Renal cortical epithelial cell (primary cell): ENCODE measurements around the gene PRKX. TPM values are rescaled to one million over a fixed set of nuclear protein-coding genes. Genes with fewer than 3 reads are reported as not detected.
A peak's percentile ranks its signal among the peaks of the same experiment; 100 is the strongest.
"Not testable (repeated sequence)": the region's sequence is repeated elsewhere in the genome, so short reads cannot be mapped to it uniquely, and the experiment has no call there.

Experiments used
- DNase-seq: peaks from one replicate; pipeline ENCODE4 v3.0.0-alpha.2; 2011; ENCODE audit warnings: low read depth
- total RNA-seq: library from RNA; depleted of rRNA; stranded (reverse); fragments of >200 nt; gene quantifications from 2 replicates; pipeline ENCODE4 v1.2.3, GENCODE V29; 2014

PRKX gene
- total RNA-seq, 1 donor from 2014 or later: 57.5 TPM

DNA sequence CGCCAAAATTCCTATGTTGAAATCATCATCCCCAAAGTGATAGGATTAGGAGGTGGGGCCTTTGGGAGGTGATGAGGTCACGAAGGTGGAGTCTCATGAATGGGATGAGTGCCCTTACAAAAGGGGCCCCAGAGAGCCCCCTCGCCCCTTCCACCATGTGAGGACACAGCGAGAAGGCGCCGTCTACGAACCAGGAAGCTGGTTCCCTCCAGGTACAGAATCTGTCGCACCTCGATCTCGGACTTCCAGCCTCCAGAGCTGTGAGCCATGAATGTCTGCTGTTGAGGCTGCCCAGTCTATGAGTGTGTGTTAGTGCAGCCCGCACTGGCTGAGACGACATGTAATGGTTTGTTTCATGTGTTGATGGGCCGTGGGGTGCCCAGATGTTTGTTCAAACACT lies 60.3 kb downstream of the PRKX start:
- DNase-seq: no peak

DNA sequence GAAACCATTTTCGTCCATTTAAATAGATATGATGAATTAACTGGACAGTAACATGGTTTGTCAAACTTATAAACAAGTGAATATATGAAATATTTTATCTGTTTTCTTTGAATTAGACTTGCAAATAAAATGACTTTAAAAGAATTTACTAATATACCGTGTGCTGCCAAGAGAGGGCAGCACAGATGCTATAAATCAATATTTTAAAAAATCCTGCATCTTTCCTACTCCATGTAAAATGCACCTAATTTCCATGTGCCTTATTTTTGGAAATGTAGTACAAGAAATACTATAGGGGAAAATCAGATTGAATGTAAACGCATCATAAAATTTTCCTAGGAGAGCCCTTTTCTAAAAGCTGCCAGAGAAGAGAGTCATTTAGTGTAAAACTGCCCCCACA lies 62.2 kb downstream of the PRKX start:
- DNase-seq: peak; percentile 38

DNA sequence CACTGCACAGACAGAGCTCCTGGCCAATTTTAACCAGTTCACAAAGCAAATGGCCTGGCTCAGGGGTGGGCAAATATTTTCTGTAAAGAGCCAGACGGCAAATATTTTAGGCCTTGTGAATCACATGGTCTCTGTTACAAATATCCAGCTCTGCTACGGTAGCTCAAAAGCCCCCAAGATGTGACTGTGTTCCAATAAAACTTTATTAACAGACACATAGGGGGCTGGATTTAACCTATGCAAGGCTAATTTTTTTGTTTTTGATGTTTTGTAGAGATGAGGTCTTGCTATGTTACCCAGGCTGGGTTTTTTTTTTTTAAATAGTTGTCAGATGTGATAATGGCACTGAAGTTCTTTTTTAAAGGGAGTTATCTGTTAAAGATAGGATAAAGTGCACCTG lies 65.4 kb downstream of the PRKX start:
- DNase-seq: no peak

DNA sequence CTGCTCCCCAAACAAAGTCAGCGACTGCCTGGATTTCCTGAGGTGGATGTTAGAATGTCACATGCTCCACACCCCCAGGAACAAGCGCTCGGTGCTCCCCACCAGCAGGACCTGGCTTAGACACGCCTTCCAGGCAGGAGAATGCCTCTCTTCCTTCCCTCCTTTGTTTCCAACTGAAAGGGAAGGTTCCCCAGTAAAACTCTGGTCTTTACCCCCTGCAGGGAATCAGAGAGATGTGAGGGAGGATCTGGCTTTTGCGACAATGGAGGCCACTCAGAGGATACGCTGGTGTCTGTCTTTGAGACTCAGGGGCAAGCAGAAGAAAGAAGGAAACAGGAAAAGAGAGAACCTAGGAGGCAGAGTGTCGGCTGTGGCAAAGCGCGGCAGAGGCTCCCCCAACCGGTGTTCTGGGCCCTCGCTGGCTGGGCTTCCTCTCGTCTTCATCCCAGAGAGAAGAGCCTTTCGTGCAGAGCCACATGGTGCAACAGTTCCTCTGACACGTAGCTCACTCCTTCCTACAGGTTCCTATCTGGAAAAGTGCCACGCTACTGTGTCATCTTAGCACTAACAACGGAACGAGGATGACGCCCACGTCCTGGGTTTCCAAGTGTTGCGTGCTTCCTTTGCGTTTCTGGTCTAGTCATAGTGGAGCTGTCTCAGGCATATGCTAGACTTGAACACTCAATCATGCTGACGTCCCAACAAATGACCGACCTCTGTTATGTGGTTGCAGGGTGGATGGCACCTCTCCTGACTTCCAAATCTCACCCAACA lies 73.4 kb downstream of the PRKX start:
- not testable (repeated sequence) for DNase-seq

DNA sequence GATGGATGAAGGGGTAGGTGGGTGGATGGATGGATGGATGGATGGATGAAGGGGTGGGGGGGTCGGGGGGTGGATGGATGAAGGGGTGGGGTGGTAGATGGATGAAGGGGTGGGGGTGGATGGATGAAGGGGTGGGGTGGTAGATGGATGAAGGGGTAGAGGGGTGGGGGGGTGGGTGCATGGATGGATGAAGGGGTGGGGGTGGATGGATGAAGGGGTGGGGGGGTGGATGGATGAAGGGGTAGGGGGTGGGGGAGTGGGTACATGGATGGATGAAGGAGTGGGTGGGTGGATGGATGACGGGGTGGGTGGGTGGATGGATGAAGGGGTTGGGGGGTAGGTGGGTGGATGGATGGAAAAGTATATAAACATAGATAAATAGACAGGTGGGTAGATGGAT lies 74.2 kb downstream of the PRKX start:
- DNase-seq: no peak

DNA sequence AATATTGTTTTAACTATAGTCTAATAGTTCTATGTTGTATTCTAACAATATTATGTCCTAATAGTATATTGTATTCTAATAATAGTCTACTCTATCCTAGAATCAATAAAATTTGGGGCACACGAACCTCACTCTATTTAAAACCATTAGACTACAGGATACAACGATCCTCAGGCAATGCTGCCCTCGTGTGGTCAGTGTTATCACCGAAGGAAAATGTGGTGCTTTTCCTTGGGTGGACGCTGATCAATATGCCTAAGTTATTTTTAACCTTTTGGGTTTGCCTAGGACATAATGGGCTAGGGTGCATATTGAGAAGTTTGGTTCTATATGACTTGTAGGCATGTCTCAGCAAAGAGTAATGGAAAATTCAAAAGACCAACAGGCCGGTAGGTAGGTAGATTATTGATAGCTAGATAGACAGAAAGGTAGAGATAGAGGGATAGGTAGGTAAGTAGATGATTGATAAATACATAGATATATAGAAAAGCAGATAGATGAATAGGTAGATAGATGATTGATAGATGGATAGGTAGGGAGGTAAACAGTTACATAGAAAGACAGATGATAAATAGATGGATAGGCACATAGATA lies 75.1 kb downstream of the PRKX start:
- DNase-seq: peak; percentile 25

DNA sequence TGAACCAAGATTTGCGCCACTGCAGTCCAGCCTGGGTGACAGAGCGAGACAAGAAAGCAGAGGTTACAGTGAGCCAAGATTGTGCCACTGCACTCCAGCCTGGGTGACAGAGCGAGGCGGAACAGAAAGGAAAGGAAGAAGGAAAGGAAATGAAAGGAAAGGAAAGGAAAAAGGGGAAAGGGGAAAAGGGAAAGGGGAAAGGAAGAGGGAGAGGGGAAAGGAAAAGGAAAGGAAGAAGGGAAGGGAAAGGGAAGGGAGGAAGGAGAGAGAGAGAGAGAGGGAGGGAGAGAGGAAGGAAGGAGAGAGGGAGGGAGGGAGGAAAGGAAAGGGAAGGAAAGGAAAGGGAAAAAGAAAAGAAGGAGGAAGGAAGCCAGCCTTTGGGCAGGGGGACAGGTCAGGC lies 76.6 kb downstream of the PRKX start:
- no peak for DNase-seq

DNA sequence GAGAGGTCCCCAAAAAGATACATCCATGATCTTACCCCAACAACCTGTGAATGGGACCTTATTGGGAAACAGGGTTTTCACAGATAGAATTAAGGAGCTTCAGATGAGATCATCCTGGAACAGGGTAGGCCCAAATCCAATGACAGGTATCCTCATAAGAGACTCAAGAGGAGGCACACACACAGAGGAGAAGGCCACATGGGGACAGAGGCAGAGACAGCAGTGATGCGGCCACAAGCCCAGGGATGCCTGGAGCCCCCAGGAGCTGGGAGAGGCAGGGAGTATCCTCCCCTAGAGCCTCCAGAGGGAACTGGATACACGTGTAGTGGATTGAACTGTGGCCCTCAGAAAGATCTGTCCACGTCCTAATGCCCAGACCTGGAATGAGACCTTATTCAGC lies 82.3 kb downstream of the PRKX start:
- DNase-seq: no peak

DNA sequence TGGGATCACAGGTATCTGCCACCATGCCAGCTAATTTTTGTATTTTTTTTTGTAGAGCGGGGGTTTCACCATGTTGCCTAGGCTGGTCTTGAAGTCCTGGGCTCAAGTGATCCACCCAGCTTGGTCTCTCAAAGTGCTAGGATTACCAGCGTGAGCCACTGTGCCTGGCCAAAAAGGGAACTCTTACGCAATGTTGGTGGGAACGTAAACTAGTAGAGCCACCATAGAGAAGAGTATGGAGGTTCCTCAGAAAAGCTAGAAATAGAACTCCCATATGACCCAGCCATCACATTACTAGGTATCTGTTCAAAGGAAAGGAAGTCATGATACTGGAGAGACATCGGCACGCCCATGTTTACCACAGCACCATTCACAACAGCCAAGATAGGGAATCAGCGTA lies 85.9 kb downstream of the PRKX start:
- DNase-seq: no peak

DNA sequence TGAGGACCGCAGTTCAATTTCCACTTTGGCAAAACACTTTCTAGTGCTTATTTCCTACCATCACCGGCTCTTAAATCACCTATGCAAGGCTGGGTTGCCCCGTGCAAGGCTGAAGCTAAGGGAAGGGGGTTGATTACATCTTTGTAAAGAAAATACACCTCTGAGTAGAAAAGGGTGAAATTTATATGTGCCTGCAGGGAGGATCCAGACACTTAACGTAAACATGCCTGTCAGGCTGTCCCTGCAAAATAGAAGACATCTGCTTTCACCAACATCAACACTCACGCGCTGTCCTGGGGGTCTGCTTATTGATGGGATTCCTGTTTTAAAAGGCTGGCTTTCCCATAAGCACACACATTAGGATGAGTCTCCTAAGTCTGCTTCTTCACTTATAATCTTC lies 92.0 kb downstream of the PRKX start:
- DNase-seq: no peak

DNA sequence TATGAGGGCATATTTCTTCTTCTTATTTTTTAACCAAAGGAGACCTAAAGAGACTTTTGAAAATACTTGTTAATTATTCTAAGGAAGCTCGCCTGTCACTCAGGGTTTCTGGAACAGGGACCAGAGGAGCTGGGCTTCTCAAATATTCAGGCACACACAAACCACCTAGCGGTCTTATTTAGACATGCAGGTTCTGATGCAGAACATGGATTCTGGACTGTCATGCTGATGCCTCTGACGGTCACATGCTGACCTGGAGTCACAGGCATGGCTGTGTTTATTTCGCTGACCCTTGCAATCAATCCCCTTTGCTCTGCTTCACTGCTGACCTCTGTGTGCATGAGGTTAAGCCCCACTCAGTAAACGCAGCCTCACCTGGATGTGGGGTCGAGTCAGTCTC lies 101.7 kb downstream of the PRKX start:
- not testable (repeated sequence) for DNase-seq

DNA sequence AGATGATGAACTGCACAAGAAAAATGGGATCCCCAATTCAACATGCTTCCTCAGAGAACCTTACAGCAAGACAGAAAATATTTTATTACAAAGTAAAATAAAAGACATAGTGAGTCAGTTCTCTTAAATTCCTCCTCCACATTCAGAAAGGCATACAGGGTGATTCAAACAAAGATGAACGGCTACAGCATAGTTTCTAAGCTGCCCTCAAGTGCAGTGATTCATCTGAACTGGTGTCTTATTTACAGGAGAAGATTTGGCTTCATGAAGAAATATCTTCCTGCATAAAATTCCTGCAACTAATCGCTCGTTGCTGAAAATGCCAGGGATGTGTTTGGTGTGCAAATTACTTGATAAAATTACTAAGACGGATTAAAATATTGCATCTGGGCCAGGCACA lies 103.6 kb downstream of the PRKX start:
- peak; percentile 15 for DNase-seq

DNA sequence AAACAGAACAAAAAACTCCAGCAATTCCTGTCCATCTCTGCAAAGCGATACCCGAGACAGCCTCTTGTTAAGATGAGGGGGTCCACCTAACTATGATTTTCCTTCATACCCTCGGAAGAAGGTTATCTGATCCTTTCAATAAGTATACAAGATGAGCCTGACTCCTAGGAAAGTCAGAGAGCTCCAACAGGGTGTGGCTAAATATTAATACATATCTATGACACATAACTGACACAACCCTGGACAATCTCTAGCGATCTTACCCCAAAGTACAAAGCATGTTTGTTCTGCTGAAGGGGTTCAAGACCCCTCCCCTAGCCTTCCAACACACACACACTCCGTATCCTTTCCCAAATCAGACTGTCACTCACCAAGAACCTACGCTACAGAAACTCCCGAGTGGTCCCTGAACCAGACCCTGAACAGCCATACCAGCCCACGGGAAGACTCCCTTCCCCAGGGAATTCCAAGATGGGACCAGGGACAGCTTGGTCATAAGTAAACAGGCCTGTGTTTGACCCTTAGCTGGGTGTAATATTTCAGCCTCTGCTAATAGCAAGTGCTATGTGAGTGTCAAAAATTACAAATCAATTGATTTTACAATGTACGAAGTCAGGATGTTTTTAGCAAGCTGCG lies 110.3 kb downstream of the PRKX start:
- no peak for DNase-seq

DNA sequence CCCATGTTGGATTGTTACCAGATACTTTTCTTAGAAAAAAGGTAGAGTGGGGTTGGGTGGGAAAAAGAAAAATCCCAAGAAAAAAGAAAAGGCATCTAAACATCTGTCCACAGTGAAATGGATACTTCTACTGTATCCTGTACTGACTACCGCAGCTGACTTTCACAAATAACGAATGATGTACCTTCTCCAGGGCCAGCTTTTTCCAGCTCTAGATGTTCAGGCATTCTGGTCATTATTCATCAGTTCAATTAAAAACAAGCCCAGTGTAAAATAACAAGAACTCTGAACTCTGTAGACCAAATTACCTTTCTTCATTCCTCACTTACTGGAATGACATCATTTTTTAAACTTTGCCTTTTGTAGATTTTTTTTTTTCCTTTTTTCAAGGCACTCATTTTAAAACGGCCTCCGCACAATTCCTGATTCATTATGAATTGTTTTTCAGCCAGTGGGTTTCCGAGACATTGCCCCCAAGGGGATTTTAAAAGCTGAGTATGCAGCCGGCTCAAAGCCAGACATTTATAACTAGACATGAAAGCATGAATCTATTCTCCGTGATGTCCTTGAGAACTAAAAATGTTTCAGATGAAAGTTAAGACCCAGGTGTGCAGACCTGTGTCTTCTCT lies 113.5 kb downstream of the PRKX start:
- DNase-seq: peak; percentile 0

DNA sequence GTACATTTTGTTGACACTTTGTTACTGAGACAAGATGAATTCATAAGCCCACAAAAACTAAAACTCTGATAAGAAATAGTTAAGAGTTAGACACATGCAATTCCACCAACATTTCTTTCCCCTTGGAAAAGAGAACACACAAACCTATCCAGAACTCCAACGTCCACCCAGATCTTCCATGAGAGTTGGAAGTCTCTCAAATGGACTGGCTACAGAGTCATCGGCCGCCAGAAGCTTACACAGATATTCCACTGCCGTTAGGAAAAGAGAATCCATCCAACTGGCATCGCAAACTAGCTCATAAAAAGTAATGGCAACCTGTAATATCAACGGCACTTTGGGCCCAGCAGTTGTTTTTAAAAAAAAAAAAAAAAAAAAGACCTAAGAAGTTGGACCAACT lies 114.7 kb downstream of the PRKX start:
- no peak for DNase-seq

DNA sequence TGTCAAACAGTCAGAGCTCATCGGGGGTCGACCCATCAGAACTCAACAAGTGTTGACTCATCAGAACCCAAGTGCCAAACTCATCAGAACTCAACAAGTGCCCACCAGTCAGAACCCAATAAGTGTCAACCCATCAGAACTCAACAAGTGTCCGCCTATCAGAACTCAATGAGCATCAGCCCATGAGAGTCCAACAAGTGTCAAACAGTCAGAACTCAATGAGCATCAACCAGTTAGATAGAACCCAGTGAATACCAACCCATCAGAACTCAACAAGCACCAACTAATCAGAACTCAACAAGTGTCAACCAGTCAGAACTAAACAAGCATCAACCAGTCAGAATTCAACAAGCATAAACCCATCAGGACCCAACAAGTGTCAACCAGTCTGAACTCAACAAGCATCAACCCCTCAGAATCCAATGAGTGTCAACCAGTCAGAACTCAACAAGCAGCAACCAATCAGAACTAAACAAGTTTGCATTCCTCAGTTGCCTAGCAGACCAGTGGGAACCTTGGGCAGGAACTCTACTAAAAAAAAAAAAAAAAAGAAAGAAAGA lies 115.3 kb downstream of the PRKX start:
- no peak for DNase-seq

DNA sequence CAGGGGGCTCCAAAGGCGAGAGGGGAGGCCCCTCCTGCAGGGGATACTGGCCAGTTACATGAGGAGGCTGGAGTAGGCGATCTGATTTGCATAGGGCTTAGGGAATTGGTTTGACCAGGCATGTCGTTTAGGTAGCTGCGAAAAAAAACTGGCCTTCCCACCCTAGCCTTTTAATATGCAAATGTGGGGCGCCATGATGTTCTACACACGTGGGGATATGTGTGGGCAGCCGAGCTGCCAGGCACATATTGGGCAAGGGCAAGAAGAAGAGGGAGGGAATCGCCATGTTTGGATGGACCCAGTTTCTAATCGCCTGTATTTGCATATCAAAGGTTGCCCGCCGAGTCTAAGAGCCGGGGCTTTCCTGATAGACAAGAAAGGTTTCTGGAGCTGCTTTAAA lies 121.3 kb downstream of the PRKX start:
- DNase-seq: no peak

DNA sequence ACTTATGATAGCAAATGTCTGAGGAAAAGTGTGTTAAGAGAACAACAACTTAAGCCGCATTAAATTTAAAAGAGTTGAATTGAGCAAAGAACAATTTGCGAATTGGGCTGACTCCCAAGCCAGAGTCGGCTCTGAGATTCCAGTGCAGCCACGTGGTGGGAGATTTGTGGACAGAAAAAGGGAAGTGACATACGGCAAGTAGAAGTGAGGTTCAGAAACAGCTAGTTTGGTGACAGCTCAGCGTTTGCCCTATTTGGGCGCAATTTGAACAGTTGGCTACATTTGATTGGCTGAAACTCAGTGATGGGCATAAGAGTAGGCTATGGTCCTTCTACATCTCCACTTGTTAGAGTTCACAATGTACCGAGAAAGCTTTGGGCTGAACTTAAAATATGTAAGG lies 124.0 kb downstream of the PRKX start:
- DNase-seq: no peak

DNA sequence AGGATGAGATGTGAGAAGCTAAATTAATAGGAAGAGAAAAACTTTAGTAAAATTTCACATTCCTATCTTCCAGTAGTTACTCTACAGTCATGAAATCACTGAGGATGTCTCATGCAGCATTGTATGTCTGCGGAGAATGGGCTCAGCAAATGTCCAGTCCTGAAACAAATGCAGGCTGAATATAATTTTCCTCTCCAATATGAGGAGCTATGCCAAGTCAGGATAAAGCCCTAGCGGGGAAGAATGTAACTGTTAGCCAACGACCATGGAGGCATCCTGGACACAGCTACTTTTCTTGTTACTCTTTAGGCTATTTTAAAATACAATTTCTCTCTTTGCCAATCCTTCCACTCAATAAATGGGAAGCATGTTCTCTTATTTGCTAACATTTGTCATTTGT lies 127.7 kb downstream of the PRKX start:
- DNase-seq: no peak

DNA sequence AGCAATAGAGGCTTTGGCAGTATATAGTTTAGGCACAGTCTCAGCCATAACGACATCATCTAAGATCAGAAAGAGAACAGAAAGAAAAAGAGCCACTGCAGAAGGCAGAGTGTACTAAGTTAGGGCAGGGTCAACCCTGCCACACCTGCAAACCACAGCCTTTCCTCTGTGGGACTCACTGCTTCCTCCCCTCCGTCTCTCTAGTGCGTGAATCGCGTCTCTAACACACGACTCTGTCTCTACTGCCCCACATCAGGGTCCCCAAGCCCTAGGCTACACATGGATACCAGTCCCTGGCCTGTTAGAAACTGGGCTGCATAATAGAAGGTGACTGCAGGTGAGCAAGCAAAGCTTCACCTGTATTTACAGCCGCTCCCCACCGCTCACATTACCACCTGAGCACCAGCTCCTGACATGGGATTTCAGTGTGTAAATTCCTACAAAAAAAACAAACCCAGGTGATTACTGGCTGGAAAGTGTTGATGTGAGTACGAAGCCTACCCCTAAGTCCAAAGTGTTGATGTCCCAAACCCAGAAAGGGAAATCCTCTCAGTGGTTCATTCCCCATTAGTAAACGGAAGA lies 128.9 kb downstream of the PRKX start:
- DNase-seq: no peak

DNA sequence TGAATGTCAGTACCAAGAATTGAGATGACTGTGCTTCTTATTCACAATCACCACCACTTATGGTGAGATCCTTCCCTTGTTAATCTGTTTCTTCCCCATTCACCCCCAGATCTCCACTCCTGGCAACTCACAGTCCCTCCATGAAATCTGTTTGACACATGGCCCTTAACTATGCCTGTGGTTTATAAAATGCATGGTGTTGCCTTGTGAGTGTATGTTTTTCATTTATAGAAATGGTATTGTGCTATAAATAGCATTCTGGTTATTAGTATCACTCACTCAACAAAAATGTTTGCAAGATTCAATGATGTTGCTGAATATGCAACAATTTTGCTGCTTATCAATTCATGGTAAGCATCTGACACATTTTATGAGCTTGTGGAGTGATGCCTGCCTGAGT lies 131.0 kb downstream of the PRKX start:
- no peak for DNase-seq

DNA sequence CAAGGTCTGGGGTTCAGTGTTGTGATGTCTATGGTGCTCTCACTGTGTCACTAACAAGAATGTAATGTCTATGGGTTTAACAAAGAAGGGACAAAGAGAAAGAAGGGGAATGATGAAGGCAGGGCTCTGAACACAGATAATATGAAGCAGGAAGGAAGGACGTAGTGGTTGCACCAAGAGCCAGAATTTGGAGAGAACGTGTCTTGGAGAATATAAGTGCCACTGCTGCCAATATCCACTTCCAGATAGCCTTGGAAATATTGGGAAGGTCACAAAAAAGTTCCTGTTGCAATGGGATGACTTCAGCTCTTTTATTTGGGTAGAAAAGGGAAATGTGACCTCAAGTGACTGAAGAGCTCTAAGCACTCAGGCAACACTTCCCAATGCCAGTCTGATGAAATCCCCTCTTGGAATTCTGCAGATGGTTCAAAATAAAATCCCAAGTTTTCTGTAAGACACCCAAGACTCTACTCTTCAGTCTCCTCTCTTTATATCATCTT lies 131.8 kb downstream of the PRKX start:
- DNase-seq: no peak
